HG02678 (cell line): ENCODE data around the gene DNAI2.

Experiments
- ATAC-seq: cut with Tn5 transposase; IDR thresholded peaks from one replicate; pipeline ENCODE4 v1.9.1; 2021; ENCODE audit warnings: mild to moderate bottlenecking, moderate library complexity; ENCODE audit not compliant: unreplicated experiment

Gene DNAI2

GRCh38 chr17:74304184-74304583 lies 30.1 kb downstream of the DNAI2 start:
- no peak for ATAC-seq

GRCh38 chr17:74305865-74306654 lies 32.0 kb downstream of the DNAI2 start:
- no peak for ATAC-seq

GRCh38 chr17:74307984-74308773 lies 34.1 kb downstream of the DNAI2 start:
- ATAC-seq, result no peak

- no peak for ATAC-seq
Observed at GRCh38 chr17:74309902-74310301, 35.9 kb downstream of the DNAI2 start.

GRCh38 chr17:74314877-74315276 lies 40.8 kb downstream of the DNAI2 start:
- ATAC-seq, result no peak

GRCh38 chr17:74316220-74316619 lies 42.2 kb downstream of the DNAI2 start:
- no peak for ATAC-seq

- no peak for ATAC-seq
Observed at GRCh38 chr17:74317071-74317470, 43.0 kb downstream of the DNAI2 start.

GRCh38 chr17:74318391-74318790 lies 44.4 kb downstream of the DNAI2 start:
- no peak for ATAC-seq

- ATAC-seq, result no peak
Observed at GRCh38 chr17:74324521-74324920, 50.5 kb downstream of the DNAI2 start.

GRCh38 chr17:74325376-74325742 lies 51.3 kb downstream of the DNAI2 start:
- no peak for ATAC-seq

- no peak for ATAC-seq
Observed at GRCh38 chr17:74325743-74326379, 51.8 kb downstream of the DNAI2 start, which contains the start of gene KIF19. Gene KIF19 (plus strand): TSS chr17:74326226. CDS start chr17:74326350, 124 bp downstream.

- no peak for ATAC-seq
Observed at GRCh38 chr17:74326506-74326905, 52.5 kb downstream of the DNAI2 start.

GRCh38 chr17:74328487-74328886 lies 54.5 kb downstream of the DNAI2 start:
- ATAC-seq, result no peak

GRCh38 chr17:74329378-74329777 lies 55.3 kb downstream of the DNAI2 start:
- ATAC-seq, result no peak

- no peak for ATAC-seq
Observed at GRCh38 chr17:74330446-74330845, 56.4 kb downstream of the DNAI2 start.

GRCh38 chr17:74332017-74332650 lies 58.1 kb downstream of the DNAI2 start:
- no peak for ATAC-seq

GRCh38 chr17:74332763-74333283 lies 58.8 kb downstream of the DNAI2 start:
- ATAC-seq, result no peak

GRCh38 chr17:74334393-74335039 lies 60.5 kb downstream of the DNAI2 start:
- no peak for ATAC-seq

- no peak for ATAC-seq
Observed at GRCh38 chr17:74335529-74336062, 61.6 kb downstream of the DNAI2 start.

- ATAC-seq, result no peak
Observed at GRCh38 chr17:74336307-74336706, 62.3 kb downstream of the DNAI2 start.
